ENCODE data around the gene KCNIP1. TPM values are rescaled to one million over a fixed set of nuclear protein-coding genes. Genes with fewer than 3 reads are reported as not detected.
A peak's percentile ranks its signal among the peaks of the same experiment; 100 is the strongest.

Gene KCNIP1
- total and polyA plus RNA-seq, 7 donors: 0.03 TPM; not detected in 6

GRCh38 chr5:170622933-170623332, 119.1 kb downstream of the KCNIP1 start:
- Histone ChIP-seq H3K27me3 (ENCODE audit: insufficient read depth in 3 of 3, low read length in 2 of 3) (peaks cover 0 to 6% (median 0%) of the 10 kb centered on the region in 3 donors), H3K4me1 (no peaks in the 10 kb centered on the region), H3K9me3 (no peaks in the 10 kb centered on the region), H3K4me3 (no peak overlapping the region), H3K27ac (no peak overlapping the region), H3K36me3 (ENCODE audit: insufficient read depth in 1 of 2, low read depth in 1 of 2) (no peaks in the 10 kb centered on the region)
- 94 to 97% (median 95%) methylated on average over 16 of the region's 16 CpGs for WGBS, 3 donors
- intact Hi-C loops (cut with DNase I): loop anchor here in 1 of 2 donors (2.0 kb wide), 1 partner anchor 188 kb away; no protein-coding TSS in a partner anchor
- ATAC-seq: no peak
- TF ChIP-seq, protein P1, sequence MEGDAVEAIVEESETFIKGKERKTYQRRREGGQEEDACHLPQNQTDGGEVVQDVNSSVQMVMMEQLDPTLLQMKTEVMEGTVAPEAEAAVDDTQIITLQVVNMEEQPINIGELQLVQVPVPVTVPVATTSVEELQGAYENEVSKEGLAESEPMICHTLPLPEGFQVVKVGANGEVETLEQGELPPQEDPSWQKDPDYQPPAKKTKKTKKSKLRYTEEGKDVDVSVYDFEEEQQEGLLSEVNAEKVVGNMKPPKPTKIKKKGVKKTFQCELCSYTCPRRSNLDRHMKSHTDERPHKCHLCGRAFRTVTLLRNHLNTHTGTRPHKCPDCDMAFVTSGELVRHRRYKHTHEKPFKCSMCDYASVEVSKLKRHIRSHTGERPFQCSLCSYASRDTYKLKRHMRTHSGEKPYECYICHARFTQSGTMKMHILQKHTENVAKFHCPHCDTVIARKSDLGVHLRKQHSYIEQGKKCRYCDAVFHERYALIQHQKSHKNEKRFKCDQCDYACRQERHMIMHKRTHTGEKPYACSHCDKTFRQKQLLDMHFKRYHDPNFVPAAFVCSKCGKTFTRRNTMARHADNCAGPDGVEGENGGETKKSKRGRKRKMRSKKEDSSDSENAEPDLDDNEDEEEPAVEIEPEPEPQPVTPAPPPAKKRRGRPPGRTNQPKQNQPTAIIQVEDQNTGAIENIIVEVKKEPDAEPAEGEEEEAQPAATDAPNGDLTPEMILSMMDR (IDR thresholded peaks at IDR 0.05): no peak
- DNase-seq: no peak

DNA sequence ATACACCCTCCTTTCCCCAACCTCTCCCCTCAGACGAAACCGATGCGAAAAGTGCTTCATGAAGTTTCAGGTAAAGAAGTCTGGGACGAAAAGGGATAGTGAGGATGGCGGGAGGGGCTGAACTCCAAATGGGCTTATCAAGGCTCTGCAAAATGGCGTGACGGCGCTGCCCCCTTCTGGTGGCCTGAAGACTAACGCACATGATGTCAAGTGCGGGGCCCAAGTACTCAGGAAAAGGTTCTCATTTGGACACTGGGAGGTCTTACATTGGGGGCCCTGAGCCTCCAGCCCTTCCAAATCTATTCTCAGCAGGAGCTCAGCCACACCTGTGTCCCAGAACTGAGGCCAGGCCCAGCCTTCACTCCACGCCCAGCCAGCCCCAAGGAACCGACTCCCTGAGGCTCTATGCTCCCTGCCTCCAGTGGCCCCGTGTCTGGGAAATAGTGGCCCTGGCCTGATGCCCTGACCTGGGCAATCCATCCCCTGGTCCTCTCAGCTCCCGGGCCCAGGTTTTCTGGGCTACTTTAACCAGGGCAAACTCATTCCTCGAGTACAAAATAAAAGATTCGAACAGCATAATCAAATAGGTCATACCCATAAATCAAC, 119.9 kb downstream of the KCNIP1 start:
- TF ChIP-seq, protein P1 (IDR thresholded peaks at IDR 0.05): peak; percentile 38
- Histone ChIP-seq H3K9me3 (no peaks in the 10 kb centered on the region), H3K27me3 (ENCODE audit: insufficient read depth in 3 of 3, low read length in 2 of 3) (peaks cover 0 to 6% (median 0%) of the 10 kb centered on the region in 3 donors), H3K36me3 (ENCODE audit: insufficient read depth in 1 of 2, low read depth in 1 of 2) (no peaks in the 10 kb centered on the region), H3K4me1 (no peaks in the 10 kb centered on the region), H3K27ac (no peak overlapping the region), H3K4me3 (no peak overlapping the region)
- 51 to 59% (median 57%) methylated on average over 16 of the region's 16 CpGs for WGBS, 3 donors
- ATAC-seq: no peak
- intact Hi-C loops (cut with DNase I): loop anchor here in 1 of 2 donors (2.0 kb wide), 1 partner anchor 189 kb away; no protein-coding TSS in a partner anchor
- DNase-seq: no peak

GRCh38 chr5:170625221-170626165, 121.7 kb downstream of the KCNIP1 start:
- no peak overlapping the region for H3K27ac ChIP-seq
- no peaks in the 10 kb centered on the region for H3K36me3 ChIP-seq (ENCODE audit: insufficient read depth in 1 of 2, low read depth in 1 of 2)
- no peak for ATAC-seq
- no peaks in the 10 kb centered on the region for H3K4me1 ChIP-seq
- H3K4me3 ChIP-seq: no peak overlapping the region
- no peak for DNase-seq
- H3K27me3 ChIP-seq (ENCODE audit: insufficient read depth in 3 of 3, low read length in 2 of 3): peaks cover 0 to 6% (median 0%) of the 10 kb centered on the region in 3 donors
- intact Hi-C loops (cut with DNase I): no loop called here
- TF ChIP-seq, protein P1 (IDR thresholded peaks at IDR 0.05): no peak
- WGBS, 3 donors: 75 to 78% (median 76%) methylated on average over 18 of the region's 18 CpGs
- H3K9me3 ChIP-seq: no peaks in the 10 kb centered on the region

GRCh38 chr5:170626507-170627150, 122.8 kb downstream of the KCNIP1 start:
- DNase-seq: no peak
- 69 to 83% (median 76%) methylated on average over 13 of the region's 13 CpGs for WGBS, 3 donors
- TF ChIP-seq, protein P1 (IDR thresholded peaks at IDR 0.05): no peak
- ATAC-seq: no peak
- Histone ChIP-seq H3K4me1 (no peaks in the 10 kb centered on the region), H3K27ac (no peak overlapping the region), H3K27me3 (ENCODE audit: insufficient read depth in 3 of 3, low read length in 2 of 3) (peaks cover 0 to 7% (median 0%) of the 10 kb centered on the region in 3 donors), H3K9me3 (no peaks in the 10 kb centered on the region), H3K36me3 (ENCODE audit: insufficient read depth in 1 of 2, low read depth in 1 of 2) (no peaks in the 10 kb centered on the region), H3K4me3 (no peak overlapping the region)
- intact Hi-C loops (cut with DNase I): no loop called here

Measured in psoas muscle (tissue), 8 donors.